PC-3 (cell line): ENCODE measurements around the gene TGM5. TPM values are rescaled to one million over a fixed set of nuclear protein-coding genes. Genes with fewer than 3 reads are reported as not detected.

Experiments
- ATAC-seq: fragments of 200-7000 bp; cut with Tn5 transposase; 2 replicates; pipeline ENCODE4 v1.9.1; 2020; ENCODE audit warnings: mild to moderate bottlenecking, moderate library complexity
- BruUV-seq: library from RNA; stranded (reverse); fragments of 400-500 nt; replicated peaks from 2 replicates; lab custom pipeline; 2021; lab: Mats Ljungman, UMichigan
- CTCF ChIA-PET: fragments of 300-600 bp; sonication (Branson Sonifier 250); formaldehyde crosslinking; loops from one replicate; lab custom pipeline; 2022; ENCODE audit warnings: antibody characterized with exemption; lab: Charles Lee
- POLR2A ChIA-PET: fragments of 300-600 bp; sonication (Branson Sonifier 250); formaldehyde crosslinking; loops from one replicate; lab custom pipeline; 2022; ENCODE audit warnings: antibody characterized with exemption; ENCODE audit not compliant: unreplicated experiment; lab: Charles Lee
- DNase-seq: peaks from one replicate; pipeline ENCODE4 v3.0.0-alpha.2; 2015
- H2AFZ ChIP-seq: fragments of 300-600 bp; sonication (generic); 2 replicates; pipeline ENCODE4 v1.6.0; 2016; ENCODE audit warnings: antibody characterized with exemption, low read length
- H3F3A ChIP-seq: fragments of 300-600 bp; sonication (generic); one replicate; pipeline ENCODE4 v1.6.0; 2017; ENCODE audit warnings: antibody characterized with exemption, low read length, control low read depth, mild to moderate bottlenecking; ENCODE audit not compliant: unreplicated experiment
- H3K27ac ChIP-seq: fragments of 300-600 bp; sonication (generic); 2 replicates; pipeline ENCODE4 v1.5.1; 2016; ENCODE audit warnings: mild to moderate bottlenecking, low read length
- H3K27me3 ChIP-seq: fragments of 300-600 bp; sonication (generic); 2 replicates; pipeline ENCODE4 v1.6.1; 2016; ENCODE audit warnings: low read length, mixed read lengths
- H3K36me3 ChIP-seq: fragments of 300-600 bp; sonication (generic); 2 replicates; pipeline ENCODE4 v1.6.1; 2016; ENCODE audit warnings: low read depth, mixed run types, low read length, mixed read lengths
- H3K4me1 ChIP-seq: fragments of 300-600 bp; sonication (generic); 2 replicates; pipeline ENCODE4 v1.5.1; 2016; ENCODE audit warnings: low read length; ENCODE audit not compliant: insufficient read depth
- H3K4me2 ChIP-seq: fragments of 300-600 bp; sonication (generic); 2 replicates; pipeline ENCODE4 v1.6.0; 2016; ENCODE audit warnings: low read length
- H3K4me3 ChIP-seq: fragments of 300-600 bp; sonication (generic); 2 replicates; pipeline ENCODE4 v1.5.1; 2016; ENCODE audit warnings: mild to moderate bottlenecking, low read length, mixed read lengths
- H3K79me2 ChIP-seq: fragments of 300-600 bp; sonication (generic); 2 replicates; pipeline ENCODE4 v1.6.1; 2017; ENCODE audit warnings: low read length, mixed read lengths
- H3K9ac ChIP-seq: fragments of 300-600 bp; sonication (generic); 2 replicates; pipeline ENCODE4 v1.6.0; 2016; ENCODE audit warnings: mild to moderate bottlenecking, low read length
- H3K9me2 ChIP-seq: fragments of 300-600 bp; sonication (generic); replicated peaks from 2 replicates; pipeline ENCODE4 v1.6.1; 2016; ENCODE audit warnings: mixed run types, low read length, mixed read lengths
- H3K9me3 ChIP-seq: fragments of 300-600 bp; sonication (generic); 2 replicates; pipeline ENCODE4 v1.6.1; 2016; ENCODE audit warnings: low read length, mixed read lengths
- H4K20me1 ChIP-seq: fragments of 300-600 bp; sonication (generic); 2 replicates; pipeline ENCODE4 v1.6.1; 2016; ENCODE audit warnings: low read length, mixed read lengths
- CTCF ChIP-seq: fragments of 300-600 bp; sonication (generic); conservative IDR thresholded peaks from 2 replicates; pipeline ENCODE4 v1.5.1; 2017; ENCODE audit warnings: antibody characterized with exemption, low read depth, mild to moderate bottlenecking, low read length
- EZH2 ChIP-seq: fragments of 300-600 bp; sonication (generic); IDR thresholded peaks from one replicate; pipeline ENCODE4 v1.6.1; 2017; ENCODE audit warnings: antibody characterized with exemption, mild to moderate bottlenecking, low read length; ENCODE audit not compliant: unreplicated experiment
- EZH2phosphoT487 ChIP-seq: fragments of 300-600 bp; sonication (generic); IDR thresholded peaks from 2 replicates; pipeline ENCODE4 v1.6.1; 2018; ENCODE audit warnings: mild to moderate bottlenecking, antibody characterized with exemption, low read length, borderline replicate concordance
- intact Hi-C: fragments of 100-400 bp; cut with micrococcal nuclease; formaldehyde crosslinking; loops from 2 replicates; pipeline ENCODE4 v1.9.0; 2023
- total RNA-seq: library from RNA; depleted of rRNA; stranded (reverse); fragments of >200 nt; gene quantifications from 2 replicates; pipeline ENCODE4 v1.2.3, GENCODE V29; 2014

The TGM5 gene
- total RNA-seq, 1 experiment from 2014 or later, result not detected

- POLR2A ChIA-PET, result no interaction called here
- TF ChIP-seq EZH2 (no peak), CTCF (no peak), EZH2phosphoT487 (no peak)
- BruUV-seq, result no TSS peak
These were observed 10.4 kb downstream of the TGM5 start for GRCh38 chr15:43256341-43256740.

GRCh38 chr15:43255376-43255775, 11.4 kb downstream of the TGM5 start:
- CTCF ChIA-PET, result no interaction called here
- ATAC-seq (no peak), DNase-seq (no peak)
- H3K9me2 ChIP-seq, result 0 out of 2 replicates have a peak, but pooled peaks cover 4% of the 10 kb centered on the region
- H3K4me2 ChIP-seq, result no peak overlapping the region
- H3K79me2 ChIP-seq, result no peaks in the 10 kb centered on the region
- intact Hi-C loops, result no loop called here
- peaks cover 13% of the 10 kb centered on the region for H3K27me3 ChIP-seq
- POLR2A ChIA-PET, result no interaction called here
- TF ChIP-seq EZH2, result no peak
- TF ChIP-seq EZH2phosphoT487, result no peak
- TF ChIP-seq CTCF, result no peak
- no peaks in the 10 kb centered on the region for H3K36me3 ChIP-seq
- H3K9me3 ChIP-seq, result no peaks in the 10 kb centered on the region
- H3K4me1 ChIP-seq, result peaks cover 6% of the 10 kb centered on the region; the same call in 1 of the 2 replicates
- H3K27ac ChIP-seq, result no peak overlapping the region
- no TSS peak for BruUV-seq
- H3F3A ChIP-seq, result no peaks in the 10 kb centered on the region
- H3K9ac ChIP-seq, result no peak overlapping the region
- no peak overlapping the region for H3K4me3 ChIP-seq
- H2AFZ ChIP-seq, result no peak overlapping the region
- H4K20me1 ChIP-seq, result no peaks in the 10 kb centered on the region

More at GRCh38 chr15:43256341-43256740, 10.4 kb downstream of the TGM5 start:
- CTCF ChIA-PET, result no interaction called here
- Histone ChIP-seq H4K20me1 (no peaks in the 10 kb centered on the region), H3F3A (no peaks in the 10 kb centered on the region), H3K27me3 (peaks cover 14% of the 10 kb centered on the region), H3K9me3 (no peaks in the 10 kb centered on the region), H3K4me3 (no peak overlapping the region), H3K9ac (no peak overlapping the region), H3K27ac (no peak overlapping the region), H3K4me1 (peaks cover 6% of the 10 kb centered on the region; the same call in 1 of the 2 replicates), H3K79me2 (no peaks in the 10 kb centered on the region), H3K36me3 (no peaks in the 10 kb centered on the region), H3K4me2 (no peak overlapping the region), H3K9me2 (0 out of 2 replicates have a peak, but pooled peaks cover 4% of the 10 kb centered on the region), H2AFZ (no peak overlapping the region)
- ATAC-seq, result no peak
- DNase-seq, result no peak
- intact Hi-C loops, result no loop called here
